Measurements from ENCODE around the gene CTSA.
"Not testable (repeated sequence)": the region's sequence is repeated elsewhere in the genome, so short reads cannot be mapped to it uniquely, and the experiment has no call there.

The CTSA gene

DNA sequence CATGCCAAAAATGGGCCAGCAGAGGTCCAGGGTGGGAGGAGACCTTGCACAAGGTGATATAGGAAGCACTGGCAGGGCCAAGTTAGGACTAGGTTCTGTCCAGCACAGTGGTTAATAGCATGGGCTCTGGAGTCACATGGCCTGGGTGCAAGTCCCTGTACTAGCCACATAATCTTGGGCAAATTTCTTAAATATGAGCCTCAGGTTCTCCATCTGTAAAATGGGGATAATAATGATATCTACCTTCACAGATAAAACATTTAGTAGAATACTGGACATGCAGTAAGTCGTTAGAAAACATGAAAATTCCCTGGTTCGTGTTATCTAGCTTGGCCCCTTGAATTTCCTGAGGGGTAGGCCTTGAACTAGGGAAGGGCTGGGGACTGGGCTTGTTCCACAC, 6.2 kb downstream of the CTSA start:
- DNase-seq = no peak

DNA sequence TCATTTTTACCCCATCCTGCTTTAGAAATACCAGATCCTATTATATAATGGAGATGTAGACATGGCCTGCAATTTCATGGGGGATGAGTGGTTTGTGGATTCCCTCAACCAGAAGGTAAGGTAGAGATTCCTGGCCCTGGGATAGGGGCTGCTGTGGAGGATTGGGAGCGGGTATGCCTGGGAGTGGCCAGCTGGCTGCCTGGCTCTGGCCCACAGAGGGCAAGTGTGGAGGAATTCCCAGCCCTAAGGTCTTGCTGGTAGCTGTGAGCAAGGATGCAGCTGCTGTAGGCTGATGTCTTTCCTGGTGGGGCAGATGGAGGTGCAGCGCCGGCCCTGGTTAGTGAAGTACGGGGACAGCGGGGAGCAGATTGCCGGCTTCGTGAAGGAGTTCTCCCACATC, 6.6 kb downstream of the CTSA start:
- DNase-seq = no peak

DNA sequence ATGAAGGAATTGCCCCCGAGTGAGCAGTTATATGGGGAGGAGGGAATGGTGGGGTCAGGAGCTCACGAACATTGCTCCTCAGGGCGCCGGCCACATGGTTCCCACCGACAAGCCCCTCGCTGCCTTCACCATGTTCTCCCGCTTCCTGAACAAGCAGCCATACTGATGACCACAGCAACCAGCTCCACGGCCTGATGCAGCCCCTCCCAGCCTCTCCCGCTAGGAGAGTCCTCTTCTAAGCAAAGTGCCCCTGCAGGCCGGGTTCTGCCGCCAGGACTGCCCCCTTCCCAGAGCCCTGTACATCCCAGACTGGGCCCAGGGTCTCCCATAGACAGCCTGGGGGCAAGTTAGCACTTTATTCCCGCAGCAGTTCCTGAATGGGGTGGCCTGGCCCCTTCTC, 7.2 kb downstream of the CTSA start:
- no peak for DNase-seq

DNA sequence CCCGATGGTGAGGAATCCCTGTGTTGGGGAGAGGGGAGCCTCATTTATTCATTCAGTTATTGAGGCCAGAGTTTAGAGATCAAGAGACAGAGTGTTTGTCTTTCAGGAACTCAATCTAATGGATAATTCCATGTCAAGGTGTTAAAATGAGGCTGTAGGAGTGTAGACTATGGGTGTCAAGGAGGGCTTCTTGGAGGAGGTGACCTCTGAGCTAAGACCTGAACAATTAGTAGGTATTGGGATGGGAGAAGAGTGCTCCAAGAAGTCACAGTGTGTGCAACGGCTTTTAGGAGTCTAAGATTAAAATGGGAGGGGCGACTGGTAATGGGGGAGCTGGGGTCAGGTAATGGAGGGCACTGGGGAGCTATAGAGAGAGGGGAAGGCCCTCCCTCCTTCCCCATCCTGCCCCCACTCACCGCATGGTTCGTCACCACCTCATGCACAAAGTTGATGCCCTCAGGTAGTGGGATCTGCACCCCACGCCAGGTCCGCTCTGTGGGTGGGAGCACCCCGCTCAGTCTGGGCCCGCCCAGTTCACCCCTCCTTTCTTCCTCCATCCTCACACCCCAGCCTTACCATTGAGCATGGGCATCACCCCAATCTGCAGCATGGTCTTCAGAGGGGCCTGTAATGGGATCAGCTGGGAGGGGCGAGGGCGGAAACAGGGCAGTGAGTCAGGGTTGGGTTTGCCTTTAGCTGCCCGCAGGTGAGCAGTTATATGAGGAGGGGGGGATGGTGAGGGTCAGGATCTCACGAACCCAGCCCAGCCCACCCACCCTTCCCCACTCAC, 8.1 kb downstream of the CTSA start:
- no peak for DNase-seq

DNA sequence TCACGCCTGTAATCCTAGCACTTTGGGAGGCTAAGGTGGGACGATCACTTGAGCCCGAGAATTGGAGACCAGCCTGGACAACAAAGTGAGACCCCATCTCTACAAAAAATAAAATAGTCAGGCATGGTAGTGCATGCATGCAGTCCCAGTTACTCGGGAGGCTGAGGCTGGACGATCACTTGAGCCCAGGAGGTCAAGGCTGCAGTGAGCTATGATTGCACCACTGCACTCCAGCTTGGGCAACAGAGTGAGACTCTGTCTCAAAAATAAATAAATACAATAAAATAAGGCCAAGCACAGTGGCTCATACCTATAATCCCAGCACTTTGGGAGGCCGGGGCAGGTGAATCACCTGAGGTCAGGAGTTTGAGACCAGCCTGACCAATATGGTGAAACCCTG, 10.2 kb downstream of the CTSA start:
- not testable (repeated sequence) for DNase-seq

DNA sequence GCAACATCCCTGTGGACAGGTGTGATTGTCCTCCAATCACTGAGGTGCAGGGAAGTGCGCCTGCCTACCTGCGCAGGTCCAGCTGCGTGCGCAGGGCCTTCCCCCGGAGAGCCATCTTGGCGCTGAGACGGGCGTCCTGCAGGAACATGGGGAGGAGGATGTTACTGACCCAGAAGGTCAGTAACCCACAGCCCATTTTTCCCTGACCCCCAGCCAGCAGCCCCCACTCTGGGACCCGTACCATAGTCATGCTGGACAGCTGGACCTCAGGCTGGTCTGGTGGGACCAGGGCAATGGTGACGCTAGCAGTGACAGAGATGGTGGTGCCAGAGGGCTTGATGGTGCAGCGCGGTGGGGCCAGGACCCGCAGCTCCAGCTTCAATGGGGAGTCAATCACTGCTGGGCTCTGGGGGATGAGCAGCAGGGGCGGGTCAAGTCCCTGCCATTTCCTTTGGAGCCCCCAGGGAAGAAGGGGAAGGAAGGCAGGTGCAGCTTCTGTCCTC, 11.1 kb downstream of the CTSA start:
- DNase-seq = no peak

DNA sequence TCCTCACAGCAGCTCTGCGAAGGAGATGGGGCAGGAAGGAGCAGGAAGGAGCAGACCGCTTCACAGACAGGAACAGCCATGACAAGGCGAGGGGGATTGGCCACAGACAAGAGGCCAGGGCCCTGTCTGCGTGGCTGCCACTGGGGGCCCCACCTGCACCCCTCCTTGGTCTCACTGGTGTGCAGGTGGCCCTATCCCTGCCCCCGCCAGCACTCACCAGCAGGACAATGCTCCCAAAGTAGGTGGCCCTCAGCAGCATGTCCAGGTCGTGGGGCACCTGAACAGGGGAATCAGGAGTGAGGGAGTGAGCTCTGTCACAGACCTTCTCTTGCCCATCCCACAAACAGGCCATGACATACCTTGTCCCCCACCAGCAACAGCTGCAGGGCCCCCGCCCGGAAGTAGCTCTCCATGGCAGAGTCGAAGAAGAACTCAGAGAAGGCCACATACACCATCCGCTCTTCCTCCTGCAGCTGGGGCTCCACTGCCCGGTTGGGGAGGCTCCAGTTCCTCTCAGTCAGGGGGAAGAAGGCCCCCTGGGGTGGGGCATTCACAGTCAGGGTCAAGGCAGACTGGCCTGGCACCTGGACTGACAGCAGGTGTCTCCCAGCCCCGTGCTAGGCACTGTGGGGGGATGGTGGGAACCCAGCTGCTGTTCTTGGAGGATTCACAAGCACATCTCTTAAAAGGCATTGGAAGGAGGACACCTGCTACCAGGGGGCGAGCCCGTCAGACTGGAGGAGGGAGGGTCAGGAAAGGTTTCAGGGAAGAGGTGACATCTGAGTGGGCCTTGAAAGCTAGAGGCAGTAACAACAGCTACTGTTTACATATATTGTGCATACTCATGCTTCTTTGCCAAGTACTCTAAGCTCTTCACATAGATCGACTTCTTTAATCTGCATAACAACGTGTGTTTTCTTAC, 13.7 kb downstream of the CTSA start:
- no peak for DNase-seq

DNA sequence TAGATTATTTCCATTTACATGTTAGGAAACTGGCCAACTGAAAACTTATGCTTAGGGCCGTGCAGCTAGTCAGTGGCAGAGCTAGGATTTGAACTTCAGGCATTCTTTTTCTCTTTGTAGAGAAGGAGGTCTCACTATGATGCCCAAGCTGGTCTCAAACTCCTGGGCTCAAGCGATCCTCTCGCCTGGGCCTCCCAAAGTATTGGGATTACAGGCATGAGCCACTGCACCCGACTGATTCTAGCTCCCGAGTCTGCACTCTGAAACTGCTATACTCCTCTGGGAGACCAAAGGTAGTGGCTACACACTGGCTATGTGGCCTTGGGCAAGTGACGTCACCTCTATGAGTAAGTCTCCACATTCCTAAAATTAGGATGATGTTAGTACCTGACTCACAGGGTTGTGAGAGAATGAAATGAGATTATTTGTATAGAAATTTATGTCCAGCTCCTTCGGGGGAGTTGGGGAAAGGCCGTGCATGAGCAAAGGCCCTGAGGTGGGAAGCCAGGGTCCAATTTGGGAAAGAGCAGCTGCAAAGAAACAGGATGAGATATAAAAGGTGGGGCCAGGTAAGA, 14.5 kb downstream of the CTSA start:
- DNase-seq = no peak

DNA sequence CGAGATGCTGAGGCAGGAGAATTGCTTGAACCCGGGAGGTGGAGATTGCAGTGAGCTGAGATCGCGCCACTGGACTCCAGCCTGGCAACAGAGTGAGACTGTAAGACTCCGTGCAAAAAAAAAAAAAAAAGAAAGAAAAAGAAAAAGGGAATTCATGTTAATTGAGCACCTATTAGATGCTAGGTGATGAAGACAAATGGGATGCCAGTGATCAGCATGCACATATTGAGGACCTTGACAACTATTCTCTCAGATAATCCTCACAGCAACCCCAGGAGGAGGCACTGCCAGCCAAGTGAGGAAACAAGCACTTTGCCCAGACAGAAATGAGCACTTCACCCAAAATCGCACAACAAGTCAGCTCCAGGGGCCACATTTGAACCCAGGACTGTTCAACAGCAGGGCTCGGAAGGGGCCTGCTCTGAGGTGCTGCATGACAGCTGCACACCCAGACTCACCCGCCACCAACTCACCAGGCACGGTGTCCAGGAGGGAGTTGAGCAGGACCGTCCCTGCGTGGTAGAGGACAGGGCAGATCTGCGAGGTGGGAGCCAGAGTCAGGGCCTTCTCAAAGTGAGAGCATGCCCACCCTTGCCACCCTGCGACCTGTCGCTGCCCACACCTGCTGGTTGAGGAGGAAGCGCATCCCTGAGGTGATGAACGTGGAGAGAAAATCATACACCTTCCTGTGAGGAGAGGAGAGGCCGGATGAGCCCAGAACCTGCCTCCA, 16.2 kb downstream of the CTSA start:
- no peak for DNase-seq

DNA sequence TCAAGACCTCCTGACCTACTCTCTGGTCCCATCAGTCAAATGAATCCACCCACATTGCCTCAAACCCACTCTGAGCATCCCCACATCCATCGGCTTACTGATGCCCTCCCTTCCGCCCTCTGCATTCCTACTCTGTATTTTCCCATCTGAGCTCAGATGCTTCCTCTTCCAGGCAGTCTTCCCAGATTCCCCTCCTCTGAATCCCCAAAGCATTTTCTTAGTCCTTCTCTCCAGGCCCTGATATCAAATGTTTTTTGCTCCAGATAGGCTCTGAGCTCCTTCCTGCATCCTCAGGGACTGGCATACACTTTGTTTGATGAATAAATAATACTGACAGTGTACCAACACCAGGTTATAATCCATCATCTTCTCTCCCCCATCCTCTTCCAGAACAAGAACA, 16.9 kb downstream of the CTSA start:
- no peak for DNase-seq

DNA sequence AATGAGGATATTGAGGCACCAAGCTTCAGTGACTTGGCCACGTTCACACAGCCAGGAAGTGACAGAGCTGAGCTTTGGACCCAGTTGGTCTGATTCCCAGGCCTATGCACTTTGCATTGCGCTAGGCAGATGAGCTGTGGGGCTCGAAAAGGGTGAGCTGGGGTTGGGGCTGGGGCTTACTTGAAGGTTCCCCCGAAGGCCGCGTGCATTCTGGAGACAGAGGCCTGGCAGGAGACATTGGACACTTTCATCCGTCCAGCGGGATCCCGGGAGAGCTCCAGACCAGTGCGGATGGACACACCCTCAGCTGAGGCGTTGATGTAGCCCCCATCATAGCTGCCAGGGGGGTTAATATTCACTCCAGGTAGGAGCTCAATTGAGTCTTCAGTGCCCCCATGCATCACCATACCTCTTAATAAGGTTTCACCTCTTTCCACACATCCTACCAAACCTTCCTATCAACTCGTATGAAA, 18.2 kb downstream of the CTSA start:
- no peak for DNase-seq

DNA sequence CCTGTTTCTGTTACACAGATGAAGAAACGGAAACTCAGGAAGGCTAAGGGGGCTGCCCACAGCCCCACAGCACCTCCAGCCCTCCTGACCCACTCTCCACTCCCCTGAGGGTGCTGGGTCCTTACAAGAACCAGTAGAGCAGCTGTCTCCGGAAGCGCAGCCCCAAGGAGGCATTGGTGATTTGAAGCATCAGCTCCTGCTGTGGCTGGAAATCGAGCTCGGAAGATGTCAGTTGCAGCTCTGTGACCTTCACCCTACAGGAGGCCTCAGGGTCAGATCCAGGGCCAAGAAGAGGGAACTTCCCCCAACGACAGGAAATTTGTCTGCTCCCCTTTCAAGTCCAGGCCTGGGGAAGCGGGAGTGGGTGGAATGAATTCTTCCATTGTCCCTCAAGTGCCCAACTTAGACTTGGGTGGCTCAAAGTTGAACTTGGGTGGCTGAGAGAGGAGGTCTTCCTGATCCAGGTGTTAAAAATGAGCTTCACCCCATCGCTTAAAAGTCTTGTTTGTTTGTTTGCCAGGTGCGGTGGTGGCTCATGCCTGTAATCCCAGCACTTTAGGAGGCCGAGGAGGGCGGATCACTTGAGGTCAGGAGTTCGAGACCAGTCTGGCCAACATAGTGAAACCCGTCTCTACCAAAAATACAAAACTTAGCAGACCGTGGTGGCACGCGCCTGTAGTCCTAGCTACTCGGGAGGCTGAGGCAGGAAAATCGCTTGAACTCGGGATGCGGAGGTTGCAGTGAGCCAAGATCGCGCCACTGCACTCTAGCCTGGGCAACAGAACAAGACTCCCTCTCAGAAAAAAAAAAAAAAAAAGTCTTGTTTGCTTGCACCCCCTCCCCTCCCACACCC, 18.9 kb downstream of the CTSA start:
- DNase-seq = no peak

DNA sequence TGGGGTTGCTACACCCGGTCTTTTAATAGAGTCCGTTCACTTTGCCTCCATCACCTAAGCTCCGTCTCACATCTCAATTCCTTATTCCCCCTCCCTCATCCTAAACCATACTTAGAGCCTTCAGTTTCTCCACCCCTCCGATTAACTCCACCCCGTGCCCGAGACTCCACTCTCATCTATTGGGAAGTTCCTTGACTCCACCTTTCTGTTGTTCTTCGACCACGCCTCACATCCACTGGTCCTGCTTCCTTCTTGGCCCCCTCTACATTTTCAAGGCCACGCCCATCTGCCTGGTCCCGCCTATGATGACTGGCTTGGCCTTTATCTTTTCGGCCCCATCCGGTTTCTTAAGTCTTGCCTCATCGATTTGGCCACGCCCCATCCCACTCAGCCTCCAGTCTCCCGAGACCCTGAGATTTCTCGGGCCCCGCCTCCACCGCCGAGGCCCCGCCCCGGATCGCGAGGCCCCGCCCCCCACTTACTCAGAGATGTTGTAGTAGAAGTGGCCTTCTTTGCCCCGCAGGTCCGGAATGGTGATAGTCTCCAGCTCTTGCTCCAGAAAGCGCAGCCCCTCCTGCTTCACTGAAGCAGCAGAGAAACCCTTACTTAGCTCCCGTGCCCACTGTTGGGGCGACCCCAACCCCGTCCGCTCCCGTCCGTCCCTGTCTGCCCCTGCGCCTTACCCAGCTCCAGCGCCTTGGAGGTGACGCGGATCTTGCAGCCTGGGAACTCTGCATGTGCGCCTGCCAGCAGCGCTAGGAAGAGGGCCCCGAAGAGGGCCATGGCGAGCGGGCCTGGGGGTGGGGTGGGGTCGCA, 19.7 kb downstream of the CTSA start:
- DNase-seq = no peak

DNA sequence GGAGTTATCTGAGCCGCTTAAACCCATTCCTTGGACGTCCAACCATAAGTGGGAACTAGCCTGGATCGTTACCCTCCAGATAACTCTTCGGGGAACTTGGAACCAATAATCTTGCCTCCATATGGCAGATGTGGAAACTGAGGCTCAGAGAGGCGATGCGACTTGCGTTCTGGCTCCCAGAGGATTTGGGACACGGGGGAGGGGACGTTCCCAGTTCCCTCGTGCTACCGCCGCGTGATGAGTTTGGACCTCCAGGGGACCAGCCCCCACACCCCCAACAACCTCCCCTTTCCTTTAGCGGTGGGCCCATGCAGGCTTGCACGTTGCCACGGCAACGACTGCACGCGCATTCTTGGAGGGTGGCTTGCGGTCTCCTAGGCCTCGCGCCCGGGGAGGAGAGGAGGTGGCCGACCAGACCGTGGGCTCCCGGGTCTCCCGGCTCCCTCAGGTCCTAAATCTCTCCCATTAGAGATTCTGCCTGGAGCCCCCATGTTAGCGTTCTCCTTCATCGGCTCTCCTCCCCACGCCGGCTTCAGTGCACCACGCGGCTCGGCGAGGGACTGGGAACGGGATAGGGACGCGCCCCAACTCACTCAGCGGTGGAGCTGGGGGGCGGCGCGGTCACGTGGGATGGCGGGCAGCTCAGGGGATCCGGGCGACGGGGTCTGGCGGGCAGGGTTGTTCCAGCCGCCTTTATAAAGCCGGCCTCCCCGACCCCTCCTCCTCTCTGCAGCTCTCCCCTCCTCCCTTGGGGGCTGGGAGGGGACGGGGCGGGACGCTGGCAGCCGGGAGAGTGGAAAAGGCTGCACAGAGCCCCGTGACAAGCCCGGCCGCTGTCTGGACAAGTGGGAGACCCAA, 20.6 kb downstream of the CTSA start, which contains the start of gene PLTP:
Gene PLTP, minus strand, starts transcription at position 670 of the 858 bp plus-strand sequence. CDS start 703 bp downstream, outside the sequence.
- no peak for DNase-seq

DNA sequence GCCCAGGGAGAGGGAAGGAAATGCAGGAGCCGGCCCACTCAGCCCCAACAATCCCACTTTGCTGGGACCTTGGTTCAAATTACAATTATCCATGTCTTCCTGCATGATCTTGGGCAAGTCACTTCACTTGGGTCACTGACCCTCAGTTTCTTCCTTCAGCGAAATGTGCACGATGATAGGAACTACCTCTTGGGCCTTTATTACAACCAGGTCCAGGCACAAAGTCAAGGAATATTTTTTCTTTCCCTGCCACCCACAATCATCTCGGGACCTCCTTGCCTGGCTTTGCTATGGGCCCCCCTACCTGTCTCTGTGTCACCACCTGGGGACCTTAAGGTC, 21.2 kb downstream of the CTSA start:
- DNase-seq = no peak

DNA sequence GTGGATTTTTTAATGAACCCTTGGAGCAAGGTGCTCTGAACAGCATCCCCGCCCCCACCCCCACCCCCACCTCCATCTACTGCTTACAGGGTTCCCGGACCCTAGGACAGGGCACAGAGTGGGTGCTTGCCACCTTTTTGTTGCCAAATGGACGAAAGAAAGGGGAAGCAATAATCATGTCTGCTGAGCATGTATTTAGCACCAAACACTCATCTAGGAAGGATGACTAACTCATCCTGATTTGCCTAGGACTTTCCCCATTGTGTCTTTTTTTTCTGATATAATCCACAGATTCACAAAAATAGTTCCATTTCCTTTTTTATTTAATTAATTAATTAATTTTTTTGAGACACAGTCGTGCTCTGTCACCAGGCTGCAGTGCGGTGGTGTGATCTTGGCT, 22.0 kb downstream of the CTSA start:
- no peak for DNase-seq

DNA sequence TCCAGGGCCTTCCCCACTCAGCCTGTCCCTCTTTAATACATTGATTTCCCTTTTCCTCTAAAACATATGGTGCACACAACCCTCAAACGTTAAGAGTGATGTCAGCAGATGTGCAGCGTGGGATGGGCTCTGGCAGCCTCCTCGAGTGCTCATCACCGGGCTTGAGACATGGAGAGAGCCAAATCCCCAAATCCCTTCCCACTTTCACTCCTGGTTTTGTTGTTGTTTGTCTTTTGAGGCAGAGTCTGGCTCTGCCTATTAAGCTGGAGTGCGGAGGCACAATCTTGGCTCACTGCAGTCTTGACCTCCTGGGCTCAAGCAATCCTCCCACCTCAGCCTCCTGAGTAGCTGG, 26.6 kb downstream of the CTSA start:
- no peak for DNase-seq

DNA sequence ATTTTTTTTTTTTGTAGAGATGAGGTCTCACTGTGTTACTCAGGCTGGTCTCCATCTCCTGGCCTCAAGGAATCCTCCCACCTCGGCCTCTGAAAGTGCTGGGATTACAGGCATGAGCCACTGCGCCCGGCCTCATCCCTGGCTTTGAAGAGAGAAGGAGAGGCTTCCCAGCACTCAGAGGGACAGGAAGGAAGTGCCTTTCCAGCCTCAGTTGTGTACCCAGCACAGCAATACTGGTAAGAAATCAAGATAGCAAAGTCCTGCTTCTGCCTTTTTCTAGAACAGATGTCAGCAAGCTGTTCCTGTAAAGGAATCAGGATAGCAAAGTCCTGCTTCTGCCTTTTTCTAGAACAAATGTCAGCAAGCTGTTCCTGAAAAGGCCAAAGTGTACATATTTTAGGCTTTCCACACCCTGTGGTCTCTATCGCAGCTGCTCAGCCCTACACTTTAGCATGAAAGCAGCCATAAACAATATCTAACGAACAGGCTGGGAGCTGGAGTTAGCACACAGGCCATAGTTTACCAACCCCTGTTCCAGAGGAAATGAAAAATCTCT, 27.1 kb downstream of the CTSA start:
- DNase-seq = no peak

DNA sequence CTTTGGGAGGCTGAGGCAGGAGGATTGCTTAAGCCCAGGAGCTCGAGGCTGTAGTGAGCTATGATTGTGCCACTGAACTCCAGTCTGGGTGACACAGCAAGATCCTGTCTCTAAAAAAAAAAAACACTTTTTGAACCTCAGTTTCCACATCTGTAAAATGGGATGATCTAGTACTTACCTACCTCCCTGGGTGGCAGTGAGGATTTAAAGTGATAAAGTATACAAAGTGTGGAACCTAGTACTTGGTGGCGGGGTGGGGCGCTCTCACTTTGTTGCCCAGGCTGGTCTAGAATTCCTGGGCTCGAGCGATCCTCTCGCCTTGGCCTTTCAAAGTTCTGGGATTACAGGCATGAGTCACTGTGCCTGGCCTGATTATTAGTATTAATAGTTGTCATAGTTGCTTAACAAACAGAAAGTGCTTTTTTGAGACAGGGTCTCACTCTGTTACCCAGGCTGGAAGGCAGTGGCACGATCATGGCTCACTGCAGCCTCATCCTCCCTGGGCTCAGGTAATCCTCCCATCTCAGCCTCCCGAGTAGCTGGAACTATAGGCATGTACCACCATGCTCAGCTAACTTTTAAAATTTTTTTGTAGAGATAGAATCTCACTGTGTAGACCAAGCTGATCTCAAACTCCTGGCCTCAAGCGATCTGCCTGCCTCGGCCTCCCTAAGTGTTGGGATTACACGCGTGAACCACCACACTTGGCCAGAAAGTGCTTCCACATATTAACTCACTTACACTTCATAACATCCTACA, 27.8 kb downstream of the CTSA start:
- no peak for DNase-seq

All from NCI-H2081 treated with DMSO at 0.1 percent for 48 hours (cell line).